ENCODE results near the gene THSD7A. TPM values are rescaled to one million over a fixed set of nuclear protein-coding genes. Genes with fewer than 3 reads are reported as not detected.

Gene THSD7A
- total RNA-seq, 4 donors from 2014 or later, result 0.30 to 2.6 (median 1.4) TPM

GRCh38 chr7:11570205-11570604, 261.8 kb downstream of the THSD7A start:
- intact Hi-C loops (cut with DNase I; ENCODE audit: low total_unique reads), result no loop called here

GRCh38 chr7:11567571-11567970, 264.4 kb downstream of the THSD7A start:
- H3K4me3 ChIP-seq (ENCODE audit: low read depth, poor library complexity, severe bottlenecking), result no peak overlapping the region
- 74 to 87% methylated on average over 3 of the region's 3 CpGs for WGBS, 2 donors
- TF ChIP-seq CTCF (IDR thresholded peaks at IDR 0.05), result no peak
- TF ChIP-seq POLR2A (IDR thresholded peaks at IDR 0.05), result no peak
- intact Hi-C loops (cut with DNase I; ENCODE audit: low total_unique reads), result no loop called here
- no peak for DNase-seq (ENCODE audit: low spot score in 2 of 2)

More at GRCh38 chr7:11570205-11570604, 261.8 kb downstream of the THSD7A start:
- TF ChIP-seq CTCF (IDR thresholded peaks at IDR 0.05), result no peak
- TF ChIP-seq POLR2A (IDR thresholded peaks at IDR 0.05), result no peak
- 20 to 28% methylated on average over 1 of the region's 1 CpG for WGBS, 2 donors
- no peak overlapping the region for H3K4me3 ChIP-seq (ENCODE audit: low read depth, poor library complexity, severe bottlenecking)
- no peak for DNase-seq (ENCODE audit: low spot score in 2 of 2)

GRCh38 chr7:11557627-11558026, 274.4 kb downstream of the THSD7A start:
- WGBS, 2 donors, result 59 to 75% methylated on average over 2 of the region's 2 CpGs

GRCh38 chr7:11552676-11553296, 279.2 kb downstream of the THSD7A start:
- no peak overlapping the region for H3K4me3 ChIP-seq (ENCODE audit: low read depth, poor library complexity, severe bottlenecking)
- TF ChIP-seq CTCF (IDR thresholded peaks at IDR 0.05) (no peak), POLR2A (IDR thresholded peaks at IDR 0.05) (no peak)
- intact Hi-C loops (cut with DNase I; ENCODE audit: low total_unique reads), result no loop called here
- WGBS, 2 donors, result 72 to 75% methylated on average over 6 of the region's 6 CpGs
- DNase-seq (ENCODE audit: low spot score in 2 of 2), result no peak

More at GRCh38 chr7:11557627-11558026, 274.4 kb downstream of the THSD7A start:
- no peak overlapping the region for H3K4me3 ChIP-seq (ENCODE audit: low read depth, poor library complexity, severe bottlenecking)
- intact Hi-C loops (cut with DNase I; ENCODE audit: low total_unique reads), result no loop called here
- no peak for DNase-seq (ENCODE audit: low spot score in 2 of 2)
- no peak for TF ChIP-seq POLR2A (IDR thresholded peaks at IDR 0.05)
- no peak for TF ChIP-seq CTCF (IDR thresholded peaks at IDR 0.05)

- intact Hi-C loops (cut with DNase I; ENCODE audit: low total_unique reads), result no loop called here
- DNase-seq (ENCODE audit: low spot score in 2 of 2), result no peak
- TF ChIP-seq CTCF (IDR thresholded peaks at IDR 0.05), result no peak
- TF ChIP-seq POLR2A (IDR thresholded peaks at IDR 0.05), result no peak
- no peak overlapping the region for H3K4me3 ChIP-seq (ENCODE audit: low read depth, poor library complexity, severe bottlenecking)
Observed at GRCh38 chr7:11551470-11551869, 280.5 kb downstream of the THSD7A start.

- 44 to 45% methylated on average over 1 of the region's 1 CpG for WGBS, 2 donors
- intact Hi-C loops (cut with DNase I; ENCODE audit: low total_unique reads), result no loop called here
- DNase-seq (ENCODE audit: low spot score in 2 of 2), result no peak
- TF ChIP-seq CTCF (IDR thresholded peaks at IDR 0.05) (no peak), POLR2A (IDR thresholded peaks at IDR 0.05) (no peak)
- H3K4me3 ChIP-seq (ENCODE audit: low read depth, poor library complexity, severe bottlenecking), result no peak overlapping the region
Observed at GRCh38 chr7:11548532-11548931, 283.5 kb downstream of the THSD7A start.

Measured in lower leg skin (tissue), 4 donors.